A673 (cell line): ENCODE data around the gene RABGEF1.
"Not testable (repeated sequence)": the region's sequence is repeated elsewhere in the genome, so short reads cannot be mapped to it uniquely, and the experiment has no call there.

Experiments used
- EZH2 ChIP-seq: fragments of 200-600 bp; sonication (generic); IDR thresholded peaks from 2 replicates; pipeline ENCODE4 v1.6.1; 2017; ENCODE audit warnings: borderline replicate concordance, low read depth, mild to moderate bottlenecking, mixed read lengths, antibody characterized with exemption, low read length; ENCODE audit not compliant: poor library complexity, severe bottlenecking
- TF ChIP-seq, protein P1 (sequence below): fragments of 300-800, 200-600 bp; sonication (generic); conservative IDR thresholded peaks from 2 replicates; pipeline ENCODE4 v1.5.1; 2017; ENCODE audit warnings: low read depth, mild to moderate bottlenecking, antibody characterized with exemption, low read length, moderate library complexity, mixed read lengths

DNA sequence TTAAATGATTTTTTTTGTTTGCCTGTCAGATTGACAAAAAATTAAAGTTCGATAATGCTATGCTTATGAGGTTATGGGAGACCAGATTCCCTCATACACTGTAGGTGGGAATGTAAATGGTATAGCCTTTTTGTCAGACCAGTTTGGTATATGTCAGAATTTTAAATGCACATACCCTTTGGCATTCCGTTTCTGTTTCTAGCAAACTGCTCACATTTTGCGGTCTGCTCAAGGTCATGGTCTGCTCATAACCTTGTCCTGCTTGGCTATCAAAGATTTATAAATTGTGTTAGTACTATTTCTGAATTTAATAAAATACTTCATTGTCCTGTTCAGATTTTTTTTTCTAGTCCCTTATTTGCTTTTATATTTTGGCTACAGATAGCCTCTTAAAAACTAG, 15.7 kb downstream of the RABGEF1 start:
- TF ChIP-seq, protein P1, sequence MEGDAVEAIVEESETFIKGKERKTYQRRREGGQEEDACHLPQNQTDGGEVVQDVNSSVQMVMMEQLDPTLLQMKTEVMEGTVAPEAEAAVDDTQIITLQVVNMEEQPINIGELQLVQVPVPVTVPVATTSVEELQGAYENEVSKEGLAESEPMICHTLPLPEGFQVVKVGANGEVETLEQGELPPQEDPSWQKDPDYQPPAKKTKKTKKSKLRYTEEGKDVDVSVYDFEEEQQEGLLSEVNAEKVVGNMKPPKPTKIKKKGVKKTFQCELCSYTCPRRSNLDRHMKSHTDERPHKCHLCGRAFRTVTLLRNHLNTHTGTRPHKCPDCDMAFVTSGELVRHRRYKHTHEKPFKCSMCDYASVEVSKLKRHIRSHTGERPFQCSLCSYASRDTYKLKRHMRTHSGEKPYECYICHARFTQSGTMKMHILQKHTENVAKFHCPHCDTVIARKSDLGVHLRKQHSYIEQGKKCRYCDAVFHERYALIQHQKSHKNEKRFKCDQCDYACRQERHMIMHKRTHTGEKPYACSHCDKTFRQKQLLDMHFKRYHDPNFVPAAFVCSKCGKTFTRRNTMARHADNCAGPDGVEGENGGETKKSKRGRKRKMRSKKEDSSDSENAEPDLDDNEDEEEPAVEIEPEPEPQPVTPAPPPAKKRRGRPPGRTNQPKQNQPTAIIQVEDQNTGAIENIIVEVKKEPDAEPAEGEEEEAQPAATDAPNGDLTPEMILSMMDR = not testable (repeated sequence)
- TF ChIP-seq EZH2 = not testable (repeated sequence)
